Cardiac muscle cell (in vitro differentiated cells and primary cell): ENCODE data around the gene ATP2B2. TPM values are rescaled to one million over a fixed set of nuclear protein-coding genes. Genes with fewer than 3 reads are reported as not detected.

Experiments used
- DNase-seq, 2 donors: peaks; one replicate each; pipeline versions ENCODE4 v3.0.0 to v3.0.0-alpha.2; 2010 to 2017; ENCODE audit warnings: low read depth in 1 of 2, low spot score in 1 of 2
- H3K27ac ChIP-seq: fragments of 200-600 bp; sonication (generic); 2 replicates; pipeline ENCODE4 v1.5.1; 2016
- H3K27me3 ChIP-seq: fragments of 200-600 bp; sonication (generic); 2 replicates; pipeline ENCODE4 v1.6.0; 2016; ENCODE audit warnings: control low read depth
- H3K36me3 ChIP-seq: fragments of 200-600 bp; sonication (generic); 2 replicates; pipeline ENCODE4 v1.5.1; 2016; ENCODE audit warnings: control low read depth
- H3K4me1 ChIP-seq: fragments of 200-600 bp; sonication (generic); 2 replicates; pipeline ENCODE4 v1.8.1; 2017; ENCODE audit warnings: low read depth, mild to moderate bottlenecking, mixed run types
- H3K4me3 ChIP-seq: fragments of 200-600 bp; sonication (generic); 2 replicates; pipeline ENCODE4 v1.5.1; 2016; ENCODE audit warnings: mild to moderate bottlenecking
- H3K9me3 ChIP-seq: fragments of 200-600 bp; sonication (generic); 2 replicates; pipeline ENCODE4 v1.5.1; 2017; ENCODE audit warnings: low read depth, mild to moderate bottlenecking, control low read depth
- CTCF ChIP-seq: IDR thresholded peaks from 2 replicates; pipeline ENCODE4 v1.5.1; 2012; ENCODE audit warnings: low read depth, mild to moderate bottlenecking, low read length
- polyA plus RNA-seq: library from polyadenylated mRNA; unstranded; fragments of >200 nt; fragmentation: Nextera tagmentation; extraction: Ambion mirVana; gene quantifications from 2 replicates; pipeline ENCODE4 v1.2.1, GENCODE V29; 2016
- total RNA-seq: library from RNA; depleted of rRNA; stranded (reverse); fragments of >200 nt; gene quantifications from 2 replicates; pipeline ENCODE4 v1.2.3, GENCODE V29; 2016

Gene ATP2B2
- total and polyA plus RNA-seq, 2 experiments from 2014 or later = 0.22 to 0.77 TPM

- H3K27ac ChIP-seq = no peak overlapping the region
- no peak for DNase-seq
- H3K36me3 ChIP-seq = no peaks in the 10 kb centered on the region
- peaks cover 29% of the 10 kb centered on the region for H3K4me1 ChIP-seq
- H3K27me3 ChIP-seq = peaks cover 2% of the 10 kb centered on the region
- no peak for TF ChIP-seq CTCF
- H3K4me3 ChIP-seq = no peak overlapping the region
- no peaks in the 10 kb centered on the region for H3K9me3 ChIP-seq
These were observed 13.8 kb upstream of the ATP2B2 start for GRCh38 chr3:10519236-10519635.

- Histone ChIP-seq H3K36me3 (no peaks in the 10 kb centered on the region), H3K27ac (no peak overlapping the region), H3K4me3 (no peak overlapping the region), H3K27me3 (no peaks in the 10 kb centered on the region), H3K9me3 (no peaks in the 10 kb centered on the region), H3K4me1 (peaks cover 29% of the 10 kb centered on the region)
- DNase-seq = peak; percentile 47 to 51
- no peak for TF ChIP-seq CTCF
These were observed 13.2 kb upstream of the ATP2B2 start for GRCh38 chr3:10518506-10519150.

GRCh38 chr3:10517627-10518026 lies 12.2 kb upstream of the ATP2B2 start:
- Histone ChIP-seq H3K27me3 (no peaks in the 10 kb centered on the region), H3K27ac (peak overlapping the region; percentile 69), H3K4me1 (peaks cover 29% of the 10 kb centered on the region), H3K4me3 (no peak overlapping the region), H3K9me3 (no peaks in the 10 kb centered on the region), H3K36me3 (no peaks in the 10 kb centered on the region)
- DNase-seq = no peak
- TF ChIP-seq CTCF = no peak

GRCh38 chr3:10516544-10517452 lies 11.4 kb upstream of the ATP2B2 start:
- no peaks in the 10 kb centered on the region for H3K36me3 ChIP-seq
- no peak for TF ChIP-seq CTCF
- H3K27me3 ChIP-seq = no peaks in the 10 kb centered on the region
- peak overlapping the region; percentile 69 for H3K27ac ChIP-seq
- no peak overlapping the region for H3K4me3 ChIP-seq
- DNase-seq = peak in 1 of 2 donors; percentile 71
- H3K4me1 ChIP-seq = peaks cover 29% of the 10 kb centered on the region
- H3K9me3 ChIP-seq = no peaks in the 10 kb centered on the region

- TF ChIP-seq CTCF = no peak
- Histone ChIP-seq H3K9me3 (no peaks in the 10 kb centered on the region), H3K27ac (peak overlapping the region; percentile 69), H3K36me3 (no peaks in the 10 kb centered on the region), H3K4me3 (no peak overlapping the region), H3K27me3 (no peaks in the 10 kb centered on the region), H3K4me1 (peaks cover 29% of the 10 kb centered on the region)
- DNase-seq = peak in 1 of 2 donors; percentile 50
These were observed 10.6 kb upstream of the ATP2B2 start for GRCh38 chr3:10515884-10516495.
